Measurements from ENCODE around the gene GFPT2. TPM values are rescaled to one million over a fixed set of nuclear protein-coding genes. Genes with fewer than 3 reads are reported as not detected.

The GFPT2 gene
- total RNA-seq, 1 donor, result 28.9 TPM

GRCh38 chr5:180378438-180379344, 25.6 kb upstream of the GFPT2 start:
- no peak overlapping the region for H3K4me3 ChIP-seq (ENCODE audit: low read depth, low read length)
- TF ChIP-seq, protein P1, sequence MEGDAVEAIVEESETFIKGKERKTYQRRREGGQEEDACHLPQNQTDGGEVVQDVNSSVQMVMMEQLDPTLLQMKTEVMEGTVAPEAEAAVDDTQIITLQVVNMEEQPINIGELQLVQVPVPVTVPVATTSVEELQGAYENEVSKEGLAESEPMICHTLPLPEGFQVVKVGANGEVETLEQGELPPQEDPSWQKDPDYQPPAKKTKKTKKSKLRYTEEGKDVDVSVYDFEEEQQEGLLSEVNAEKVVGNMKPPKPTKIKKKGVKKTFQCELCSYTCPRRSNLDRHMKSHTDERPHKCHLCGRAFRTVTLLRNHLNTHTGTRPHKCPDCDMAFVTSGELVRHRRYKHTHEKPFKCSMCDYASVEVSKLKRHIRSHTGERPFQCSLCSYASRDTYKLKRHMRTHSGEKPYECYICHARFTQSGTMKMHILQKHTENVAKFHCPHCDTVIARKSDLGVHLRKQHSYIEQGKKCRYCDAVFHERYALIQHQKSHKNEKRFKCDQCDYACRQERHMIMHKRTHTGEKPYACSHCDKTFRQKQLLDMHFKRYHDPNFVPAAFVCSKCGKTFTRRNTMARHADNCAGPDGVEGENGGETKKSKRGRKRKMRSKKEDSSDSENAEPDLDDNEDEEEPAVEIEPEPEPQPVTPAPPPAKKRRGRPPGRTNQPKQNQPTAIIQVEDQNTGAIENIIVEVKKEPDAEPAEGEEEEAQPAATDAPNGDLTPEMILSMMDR (IDR thresholded peaks at IDR 0.05; ENCODE audit: insufficient read depth, low read depth, low read length), result no peak
- no peak for DNase-seq (ENCODE audit: low read depth)

GRCh38 chr5:180377556-180378197, 24.5 kb upstream of the GFPT2 start:
- TF ChIP-seq, protein P1 (IDR thresholded peaks at IDR 0.05; ENCODE audit: insufficient read depth, low read depth, low read length), result no peak
- H3K4me3 ChIP-seq (ENCODE audit: low read depth, low read length), result no peak overlapping the region
- DNase-seq (ENCODE audit: low read depth), result no peak

- no peak for DNase-seq (ENCODE audit: low read depth)
- TF ChIP-seq, protein P1 (IDR thresholded peaks at IDR 0.05; ENCODE audit: insufficient read depth, low read depth, low read length), result no peak
- no peak overlapping the region for H3K4me3 ChIP-seq (ENCODE audit: low read depth, low read length)
Measured at GRCh38 chr5:180376511-180376910, 23.4 kb upstream of the GFPT2 start.

GRCh38 chr5:180375955-180376354, 22.8 kb upstream of the GFPT2 start:
- no peak overlapping the region for H3K4me3 ChIP-seq (ENCODE audit: low read depth, low read length)
- no peak for DNase-seq (ENCODE audit: low read depth)
- TF ChIP-seq, protein P1 (IDR thresholded peaks at IDR 0.05; ENCODE audit: insufficient read depth, low read depth, low read length), result no peak

DNA sequence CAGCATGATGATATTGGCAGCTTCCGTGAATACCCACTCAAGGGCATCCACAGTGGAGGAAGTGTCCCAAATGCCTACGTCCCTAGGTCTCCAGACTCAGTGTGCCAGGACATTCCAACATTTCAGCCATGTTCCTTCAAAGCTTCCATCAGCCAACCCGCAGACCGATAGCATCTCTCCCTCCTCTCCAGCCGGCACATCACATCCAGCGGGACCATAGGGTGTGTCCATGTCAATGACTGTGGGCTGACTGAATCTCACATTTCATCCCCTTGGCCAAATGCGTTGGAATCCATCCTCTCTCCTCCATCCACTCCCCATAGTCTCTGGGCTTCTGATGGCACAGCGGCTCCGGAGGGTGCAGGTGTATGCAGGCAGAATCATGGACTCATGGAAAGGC, 22.2 kb upstream of the GFPT2 start:
- TF ChIP-seq, protein P1 (IDR thresholded peaks at IDR 0.05; ENCODE audit: insufficient read depth, low read depth, low read length), result no peak
- H3K4me3 ChIP-seq (ENCODE audit: low read depth, low read length), result no peak overlapping the region
- no peak for DNase-seq (ENCODE audit: low read depth)

DNA sequence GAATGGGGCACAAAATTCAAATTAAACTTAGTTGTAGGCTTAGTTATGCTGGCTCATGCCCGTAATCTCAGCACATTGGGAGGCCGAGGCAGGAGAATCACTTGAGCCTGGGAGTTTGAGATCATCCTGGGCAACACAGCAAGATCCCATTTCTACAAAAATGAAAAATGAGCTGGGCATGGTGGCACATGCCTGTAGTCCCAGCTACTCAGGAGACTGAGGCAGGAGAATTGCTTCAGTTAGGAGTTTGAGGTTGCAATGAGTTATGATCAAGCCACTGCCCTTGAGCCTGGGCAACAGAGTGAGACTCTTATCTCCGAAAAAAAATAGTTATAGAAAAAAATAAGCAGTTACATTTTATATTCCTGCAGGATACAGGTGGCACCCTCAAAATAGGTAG, 20.7 kb upstream of the GFPT2 start:
- no peak for DNase-seq (ENCODE audit: low read depth)
- TF ChIP-seq, protein P1 (IDR thresholded peaks at IDR 0.05; ENCODE audit: insufficient read depth, low read depth, low read length), result no peak

More for the DNA sequence above, 20.7 kb upstream of the GFPT2 start:
- H3K4me3 ChIP-seq (ENCODE audit: low read depth, low read length), result no peak overlapping the region
